Astrocyte of the cerebellum (primary cell): ENCODE measurements around the gene LAPTM5.

Source experiments
- DNase-seq: peaks from one replicate; pipeline ENCODE4 v3.0.0-alpha.2; 2011; ENCODE audit warnings: low read depth
- H3K4me3 ChIP-seq: 2 replicates; pipeline ENCODE4 v1.5.1; 2011; ENCODE audit warnings: mild to moderate bottlenecking, low read depth, low read length, moderate library complexity
- CTCF ChIP-seq: IDR thresholded peaks from 2 replicates; pipeline ENCODE4 v1.5.1; 2012; ENCODE audit warnings: low read length, low read depth, moderate library complexity, mild to moderate bottlenecking; ENCODE audit errors: missing control alignments
- in situ Hi-C: cut with HindIII; loops from 2 replicates; pipeline ENCODE4 v1.10.0; 2017; ENCODE audit warnings: low sequenced_read_pairs

LAPTM5 gene

GRCh38 chr1:30694280-30695175 lies 63.0 kb downstream of the LAPTM5 start:
- no peak for DNase-seq
- TF ChIP-seq CTCF: no peak
- in situ Hi-C loops: no loop called here
- no peak overlapping the region for H3K4me3 ChIP-seq

GRCh38 chr1:30693822-30694221 lies 63.8 kb downstream of the LAPTM5 start:
- no peak overlapping the region for H3K4me3 ChIP-seq
- no peak for TF ChIP-seq CTCF
- DNase-seq: no peak
- in situ Hi-C loops: no loop called here

GRCh38 chr1:30693366-30693765 lies 64.2 kb downstream of the LAPTM5 start:
- in situ Hi-C loops: no loop called here
- no peak overlapping the region for H3K4me3 ChIP-seq
- TF ChIP-seq CTCF: no peak
- DNase-seq: no peak

GRCh38 chr1:30692948-30693301 lies 64.6 kb downstream of the LAPTM5 start:
- in situ Hi-C loops: no loop called here
- no peak for TF ChIP-seq CTCF
- no peak for DNase-seq
- no peak overlapping the region for H3K4me3 ChIP-seq

GRCh38 chr1:30692201-30692947 lies 65.2 kb downstream of the LAPTM5 start:
- in situ Hi-C loops: no loop called here
- no peak for TF ChIP-seq CTCF
- DNase-seq: no peak
- H3K4me3 ChIP-seq: no peak overlapping the region

- no peak overlapping the region for H3K4me3 ChIP-seq
- TF ChIP-seq CTCF: no peak
- no peak for DNase-seq
- in situ Hi-C loops: no loop called here
These were observed 66.1 kb downstream of the LAPTM5 start for GRCh38 chr1:30691480-30691879.
